A673 (cell line): ENCODE measurements around the gene SLMAP. TPM values are rescaled to one million over a fixed set of nuclear protein-coding genes. Genes with fewer than 3 reads are reported as not detected.

Source experiments
- BruUV-seq: library from RNA; stranded (reverse); fragments of 400-500 nt; replicated peaks from 2 replicates; lab custom pipeline; 2021; lab: Mats Ljungman, UMichigan
- CTCF ChIA-PET: fragments of 300-600 bp; sonication (Branson Sonifier 250); formaldehyde crosslinking; loops from one replicate; lab custom pipeline; 2022; ENCODE audit warnings: antibody characterized with exemption; lab: Charles Lee
- POLR2A ChIA-PET: fragments of 300-600 bp; sonication (Branson Sonifier 250); formaldehyde crosslinking; loops from one replicate; lab custom pipeline; 2022; ENCODE audit warnings: antibody characterized with exemption; ENCODE audit not compliant: low non-redundant PET; lab: Charles Lee
- DNase-seq: peaks from one replicate; pipeline ENCODE4 v3.0.0-alpha.2; 2015; ENCODE audit warnings: low spot score
- H3K27ac ChIP-seq: fragments of 200-600 bp; sonication (generic); 2 replicates; pipeline ENCODE4 v1.5.1; 2016; ENCODE audit warnings: mixed run types, low read depth, mild to moderate bottlenecking, mixed read lengths, antibody characterized with exemption, low read length; ENCODE audit not compliant: poor library complexity, severe bottlenecking
- H3K27me3 ChIP-seq: fragments of 200-600 bp; sonication (generic); replicated peaks from 2 replicates; pipeline ENCODE4 v1.6.1; 2017; ENCODE audit warnings: mixed run types, low read depth, mild to moderate bottlenecking, mixed read lengths, antibody characterized with exemption, low read length; ENCODE audit not compliant: insufficient read depth, poor library complexity
- H3K36me3 ChIP-seq: fragments of 200-600 bp; sonication (generic); 2 replicates; pipeline ENCODE4 v1.6.1; 2016; ENCODE audit warnings: mixed run types, mild to moderate bottlenecking, mixed read lengths, antibody characterized with exemption, low read length; ENCODE audit not compliant: insufficient read depth, poor library complexity, severe bottlenecking
- H3K4me1 ChIP-seq: fragments of 200-600 bp; sonication (generic); 2 replicates; pipeline ENCODE4 v1.6.1; 2017; ENCODE audit warnings: mixed run types, mild to moderate bottlenecking, mixed read lengths, antibody characterized with exemption, low read length; ENCODE audit not compliant: insufficient read depth, poor library complexity, severe bottlenecking
- H3K4me3 ChIP-seq: fragments of 200-600 bp; sonication (generic); 2 replicates; pipeline ENCODE4 v1.5.1; 2016; ENCODE audit warnings: low read depth, mixed run types, mild to moderate bottlenecking, mixed read lengths, low read length; ENCODE audit not compliant: poor library complexity, severe bottlenecking
- H3K9me3 ChIP-seq: fragments of 200-600 bp; sonication (generic); 2 replicates; pipeline ENCODE4 v1.6.1; 2016; ENCODE audit warnings: mixed run types, low read depth, mild to moderate bottlenecking, mixed read lengths, antibody characterized with exemption, low read length; ENCODE audit not compliant: poor library complexity, severe bottlenecking
- CTCF ChIP-seq: fragments of 300-800, 200-600 bp; sonication (generic); conservative IDR thresholded peaks from 2 replicates; pipeline ENCODE4 v1.5.1; 2017; ENCODE audit warnings: low read depth, mild to moderate bottlenecking, antibody characterized with exemption, low read length, moderate library complexity, mixed read lengths
- EZH2 ChIP-seq: fragments of 200-600 bp; sonication (generic); IDR thresholded peaks from 2 replicates; pipeline ENCODE4 v1.6.1; 2017; ENCODE audit warnings: borderline replicate concordance, low read depth, mild to moderate bottlenecking, mixed read lengths, antibody characterized with exemption, low read length; ENCODE audit not compliant: poor library complexity, severe bottlenecking
- intact Hi-C: fragments of 100-400 bp; cut with micrococcal nuclease; formaldehyde crosslinking; loops from one replicate; pipeline ENCODE4 v1.10.0; 2022; ENCODE audit not compliant: unreplicated experiment
- total RNA-seq: library from RNA; stranded (reverse); gene quantifications from 2 replicates; pipeline ENCODE4 v1.2.3, GENCODE V29; 2021

Gene SLMAP
- total RNA-seq, 1 experiment from 2014 or later = 32.4 TPM

- POLR2A ChIA-PET = no interaction called here
- H3K4me1 ChIP-seq = peaks cover 19% of the 10 kb centered on the region
- CTCF ChIA-PET = no interaction called here
- H3K27ac ChIP-seq = no peak overlapping the region
- no peaks in the 10 kb centered on the region for H3K27me3 ChIP-seq
- intact Hi-C loops = no loop called here
- DNase-seq = no peak
- no TSS peak for BruUV-seq
- no peak for TF ChIP-seq EZH2
- TF ChIP-seq CTCF = no peak
- no peaks in the 10 kb centered on the region for H3K9me3 ChIP-seq
- H3K36me3 ChIP-seq = no peaks in the 10 kb centered on the region
- no peak overlapping the region for H3K4me3 ChIP-seq
Observed at GRCh38 chr3:57791245-57791644, 35.1 kb downstream of the SLMAP start.

GRCh38 chr3:57792198-57792597, 36.1 kb downstream of the SLMAP start:
- Histone ChIP-seq H3K27me3 (no peaks in the 10 kb centered on the region), H3K4me1 (peaks cover 21% of the 10 kb centered on the region), H3K27ac (no peak overlapping the region), H3K4me3 (no peak overlapping the region), H3K9me3 (no peaks in the 10 kb centered on the region), H3K36me3 (no peaks in the 10 kb centered on the region)
- no peak for TF ChIP-seq CTCF
- no peak for TF ChIP-seq EZH2
- intact Hi-C loops = no loop called here
- DNase-seq = no peak
- ChIA-PET CTCF (no interaction called here), POLR2A (no interaction called here)
- BruUV-seq = no TSS peak

DNA sequence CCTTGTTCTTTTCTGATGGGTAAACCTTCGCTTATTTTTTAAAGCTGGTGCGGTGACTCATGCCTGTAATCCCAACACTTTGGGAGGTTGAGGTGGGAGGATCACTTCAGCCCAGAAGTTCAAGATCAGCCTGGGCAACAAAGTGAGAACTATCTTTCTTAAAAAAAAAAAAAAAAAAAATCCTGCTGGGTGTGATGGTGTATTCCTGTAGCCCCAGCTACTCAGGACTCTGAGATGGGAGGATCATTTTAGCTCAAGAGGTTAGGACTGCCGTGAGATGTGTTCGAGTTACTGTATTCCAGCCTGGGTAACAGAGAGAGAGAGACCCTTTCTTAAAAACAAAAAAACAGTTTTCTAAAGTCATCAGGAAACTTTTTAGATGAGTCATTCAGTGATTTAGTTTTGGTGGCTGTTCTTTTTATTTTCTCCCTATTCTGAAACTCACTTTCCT, 37.7 kb downstream of the SLMAP start:
- intact Hi-C loops = no loop called here
- Histone ChIP-seq H3K4me1 (peaks cover 14% of the 10 kb centered on the region), H3K27me3 (no peaks in the 10 kb centered on the region), H3K36me3 (no peaks in the 10 kb centered on the region), H3K4me3 (no peak overlapping the region), H3K9me3 (no peaks in the 10 kb centered on the region), H3K27ac (no peak overlapping the region)
- no peak for DNase-seq
- POLR2A ChIA-PET = no interaction called here
- BruUV-seq = no TSS peak
- CTCF ChIA-PET = no interaction called here
- TF ChIP-seq EZH2 (no peak), CTCF (no peak)
